GM21367 (cell line): Measurements from ENCODE around the gene INSC.

Source experiments
- ATAC-seq: cut with Tn5 transposase; IDR thresholded peaks from one replicate; pipeline ENCODE4 v1.9.1; 2021; ENCODE audit not compliant: unreplicated experiment

INSC gene

GRCh38 chr11:15212876-15213275 is 98.2 kb downstream of the INSC start:
- no peak for ATAC-seq

GRCh38 chr11:15213471-15214231 is 98.9 kb downstream of the INSC start:
- ATAC-seq, result no peak

GRCh38 chr11:15215005-15215404 is 100.3 kb downstream of the INSC start:
- ATAC-seq, result no peak

- peak; percentile 71 for ATAC-seq
Observed at GRCh38 chr11:15216678-15217077, 102.0 kb downstream of the INSC start.

- ATAC-seq, result no peak
Observed at GRCh38 chr11:15217416-15217815, 102.7 kb downstream of the INSC start.

- no peak for ATAC-seq
Observed at GRCh38 chr11:15222777-15223176, 108.1 kb downstream of the INSC start.

- ATAC-seq, result no peak
Observed at GRCh38 chr11:15223318-15223717, 108.6 kb downstream of the INSC start.

- no peak for ATAC-seq
Observed at GRCh38 chr11:15224466-15224865, 109.7 kb downstream of the INSC start.

- ATAC-seq, result no peak
Observed at GRCh38 chr11:15227011-15227410, 112.3 kb downstream of the INSC start.

- ATAC-seq, result no peak
Observed at GRCh38 chr11:15228331-15228849, 113.7 kb downstream of the INSC start.

GRCh38 chr11:15229069-15229468 is 114.3 kb downstream of the INSC start:
- ATAC-seq, result no peak

GRCh38 chr11:15232496-15232895 is 117.8 kb downstream of the INSC start:
- ATAC-seq, result no peak

GRCh38 chr11:15233371-15234165 is 118.8 kb downstream of the INSC start:
- ATAC-seq, result no peak

- no peak for ATAC-seq
Observed at GRCh38 chr11:15234796-15235195, 120.1 kb downstream of the INSC start.

GRCh38 chr11:15236559-15236958 is 121.8 kb downstream of the INSC start:
- ATAC-seq, result no peak

- ATAC-seq, result no peak
Observed at GRCh38 chr11:15238856-15239255, 124.1 kb downstream of the INSC start.

- ATAC-seq, result no peak
Observed at GRCh38 chr11:15248749-15249148, 134.0 kb downstream of the INSC start.

GRCh38 chr11:15258433-15259165 is 143.9 kb downstream of the INSC start:
- ATAC-seq, result no peak

- no peak for ATAC-seq
Observed at GRCh38 chr11:15266999-15267398, 152.3 kb downstream of the INSC start.

GRCh38 chr11:15268598-15268997 is 153.9 kb downstream of the INSC start:
- ATAC-seq, result no peak

GRCh38 chr11:15275141-15275540 is 160.4 kb downstream of the INSC start:
- no peak for ATAC-seq
